CD4-positive, alpha-beta T cell treated with Interleukin-21 for 1 hour (primary cell): ENCODE results near the gene BPIFA1.
A peak's percentile ranks its signal among the peaks of the same experiment; 100 is the strongest.

ENCODE experiments used
- DNase-seq: peaks from one replicate; pipeline ENCODE4 v3.0.0-alpha.2; 2020

BPIFA1 gene

DNA sequence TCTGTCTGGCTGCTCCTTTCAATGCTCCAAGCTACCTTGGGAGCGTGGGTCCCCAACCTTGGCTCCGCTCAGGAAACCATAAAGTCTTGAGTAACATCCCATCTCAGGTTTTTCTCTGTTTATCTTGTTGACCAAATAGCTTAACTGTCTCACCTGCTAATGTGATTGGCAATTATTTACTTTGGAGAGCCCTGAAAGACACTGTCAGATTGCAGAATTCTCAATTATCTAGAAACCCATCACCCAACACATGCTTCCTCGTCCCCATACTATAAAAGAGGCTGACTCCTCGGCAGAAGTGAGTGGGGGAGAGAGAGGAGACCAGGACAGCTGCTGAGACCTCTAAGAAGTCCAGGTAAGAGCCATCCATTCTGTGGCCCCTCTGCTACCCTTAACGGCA lies at the start of gene BPIFA1:
TSS of gene BPIFA1 (plus strand) at position 301 of the 400 bp plus-strand sequence. CDS start 1,716 bp downstream, outside the sequence.
- DNase-seq, result no peak

DNA sequence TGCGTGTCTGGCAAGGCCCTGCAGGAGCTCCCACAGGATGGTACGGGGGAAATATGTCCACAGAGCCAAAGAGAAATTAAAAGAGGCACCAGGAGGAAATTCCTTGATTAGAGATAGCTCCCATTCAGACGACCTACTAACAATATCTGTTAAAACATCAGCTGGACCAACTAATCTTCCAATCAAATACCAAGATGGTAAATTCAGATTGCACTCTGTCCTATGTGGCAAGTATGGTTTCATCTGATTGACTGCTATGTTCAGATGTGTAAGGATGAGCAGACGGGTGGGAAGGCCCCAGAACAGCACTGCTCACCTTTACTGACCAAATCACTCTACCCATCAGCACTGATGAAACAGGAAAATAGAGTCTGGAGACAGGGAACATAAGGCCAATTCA lies 48.3 kb upstream of the BPIFA1 start:
- DNase-seq, result no peak

- no peak for DNase-seq
Measured at GRCh38 chr20:33188421-33188820, 47.4 kb upstream of the BPIFA1 start.

- no peak for DNase-seq
Measured at GRCh38 chr20:33191484-33191883, 44.3 kb upstream of the BPIFA1 start.

DNA sequence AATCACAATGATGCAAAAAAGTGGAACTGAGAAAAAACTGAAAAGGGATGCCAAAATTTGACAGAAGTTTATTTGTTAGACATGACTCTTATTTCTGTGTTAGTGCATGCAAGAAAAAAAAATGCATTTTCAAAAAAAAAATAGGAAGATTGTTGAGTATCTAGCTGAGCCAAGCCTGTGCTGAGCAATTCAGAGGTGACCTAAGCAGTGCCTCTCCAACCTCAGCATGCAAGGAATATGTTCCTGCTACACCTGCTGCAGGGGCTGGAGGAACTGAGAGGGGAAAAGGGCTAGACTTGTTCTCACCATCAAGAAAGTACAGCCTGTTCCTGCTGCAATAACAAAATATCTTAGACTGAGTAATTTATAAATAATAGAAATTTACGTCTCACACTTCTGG lies 43.8 kb upstream of the BPIFA1 start:
- DNase-seq, result no peak

DNA sequence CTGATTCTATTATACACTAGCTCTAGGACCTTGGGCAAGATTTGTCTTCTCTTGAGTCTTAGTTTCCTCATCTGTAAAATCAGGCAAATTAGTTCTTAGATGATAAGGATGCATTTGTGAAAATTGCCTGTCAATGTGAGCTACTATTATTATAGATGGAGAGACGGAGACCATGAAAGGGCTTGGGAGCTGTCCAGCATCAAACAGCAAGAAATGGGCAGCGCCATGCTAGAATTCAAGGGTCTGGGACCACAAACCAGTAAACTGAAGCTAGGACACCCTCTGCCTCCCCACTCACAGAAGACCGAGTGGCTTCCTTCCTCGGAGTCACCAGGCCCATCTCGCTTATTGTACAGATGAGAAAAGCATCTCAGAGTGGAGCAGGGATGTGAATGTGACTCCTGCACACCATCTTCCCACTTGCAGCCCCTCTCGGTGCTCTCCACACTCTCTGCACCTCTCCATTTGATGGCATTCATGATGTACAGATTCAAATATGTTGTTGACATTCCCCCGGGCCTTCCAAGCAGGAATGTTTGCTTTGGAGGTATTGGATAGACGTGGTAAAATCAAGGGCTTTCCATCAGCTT lies 42.8 kb upstream of the BPIFA1 start:
- no peak for DNase-seq

- DNase-seq, result no peak
Measured at GRCh38 chr20:33199026-33199425, 36.8 kb upstream of the BPIFA1 start.

DNA sequence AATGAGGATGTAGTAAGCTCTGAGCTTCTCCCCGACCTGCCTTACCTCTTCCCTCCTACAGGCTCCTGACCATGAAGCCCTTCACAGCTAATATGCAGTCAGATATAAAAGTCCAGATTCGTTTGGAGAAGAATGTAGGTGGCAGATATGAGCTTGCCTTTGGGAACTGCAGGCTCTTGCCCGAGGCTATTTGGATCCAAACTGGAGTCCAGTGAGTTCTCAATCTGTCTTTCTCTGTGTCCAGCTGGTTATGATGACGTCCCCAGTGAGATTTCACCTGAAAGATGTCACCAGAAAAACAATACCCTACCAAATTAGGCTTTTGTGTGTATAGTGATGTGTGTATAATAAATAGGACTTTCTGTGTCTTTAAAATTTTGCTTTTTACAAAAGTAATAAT lies 33.3 kb upstream of the BPIFA1 start:
- no peak for DNase-seq

- no peak for DNase-seq
Measured at GRCh38 chr20:33203444-33203843, 32.4 kb upstream of the BPIFA1 start.

DNA sequence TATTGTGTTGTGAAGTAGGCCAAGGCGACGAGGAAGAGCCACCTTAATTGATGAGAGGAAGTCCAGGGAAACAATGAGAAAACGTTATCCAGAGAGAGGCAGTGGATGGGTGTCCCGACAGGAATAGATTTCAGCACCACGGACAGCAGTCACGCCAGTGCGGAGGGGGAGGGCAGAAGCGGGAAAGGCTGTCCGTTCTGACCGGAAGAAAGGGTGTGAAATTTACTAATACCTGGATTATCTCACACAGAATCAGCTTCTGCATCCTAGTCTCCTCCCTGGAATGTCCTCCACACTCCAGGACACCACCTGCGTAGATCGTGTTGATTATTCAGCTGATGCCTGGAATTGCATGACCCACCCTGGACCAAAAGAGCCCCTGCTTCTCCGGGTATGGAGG lies 26.0 kb upstream of the BPIFA1 start:
- peak; percentile 6 for DNase-seq

- DNase-seq, result no peak
Measured at GRCh38 chr20:33210371-33210770, 25.4 kb upstream of the BPIFA1 start.

DNA sequence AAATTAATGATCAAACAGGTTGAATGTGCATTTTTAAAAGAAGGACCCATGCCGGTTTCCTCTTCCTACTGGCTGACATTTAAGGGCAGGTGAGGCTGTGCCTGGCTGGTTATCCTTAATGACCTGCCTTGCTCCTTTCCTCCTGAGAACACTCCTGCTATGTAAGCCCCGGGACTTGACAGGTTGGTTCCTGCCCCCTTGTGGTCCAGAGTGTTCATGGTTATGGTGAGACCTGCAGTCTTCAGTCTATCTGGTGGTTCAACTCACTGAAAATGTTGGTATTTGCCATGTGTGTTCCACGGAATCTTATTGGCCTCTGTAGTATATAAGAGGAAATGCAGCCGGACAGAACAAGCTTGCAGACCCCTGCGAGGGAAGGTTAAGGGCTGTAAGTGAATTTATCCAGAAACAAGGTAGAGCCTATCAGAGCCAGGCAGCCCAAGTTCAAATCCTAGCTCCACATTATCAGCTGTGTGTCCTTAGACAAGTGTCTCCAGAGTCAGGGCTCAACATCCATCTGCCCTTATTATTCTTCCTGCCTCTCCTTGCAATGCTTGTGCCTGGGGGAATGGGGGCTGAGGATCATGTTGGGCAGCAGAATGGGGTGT lies 23.9 kb upstream of the BPIFA1 start:
- peak; percentile 5 for DNase-seq

DNA sequence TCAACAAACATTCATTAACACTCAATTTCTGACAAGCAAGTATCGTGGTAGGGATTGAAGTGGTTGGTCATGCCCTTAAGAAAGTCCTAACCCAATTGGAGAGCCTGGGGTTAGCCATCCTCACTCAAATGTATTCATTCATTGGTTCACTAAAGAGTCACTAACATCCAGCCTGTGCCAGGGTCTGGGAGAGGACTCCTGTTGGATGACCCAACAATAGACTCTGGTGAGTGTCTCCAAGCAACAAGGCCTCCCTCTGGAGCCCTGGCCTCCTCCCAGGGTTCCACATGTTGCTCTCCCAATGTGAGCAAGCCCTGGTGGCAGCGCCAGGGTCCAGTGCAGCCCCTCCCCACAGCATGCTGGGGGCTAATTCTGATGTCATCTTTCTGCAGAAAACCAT lies 18.7 kb upstream of the BPIFA1 start, which contains the start of gene BPIFA3:
TSS of gene BPIFA3 (plus strand) at position 301 of the 400 bp plus-strand sequence. CDS start 185 bp downstream, outside the sequence.
- DNase-seq, result no peak

GRCh38 chr20:33224399-33224798 lies 11.4 kb upstream of the BPIFA1 start:
- no peak for DNase-seq

GRCh38 chr20:33229843-33230242 lies 6.0 kb upstream of the BPIFA1 start:
- DNase-seq, result no peak

GRCh38 chr20:33231237-33231636 lies 4.6 kb upstream of the BPIFA1 start:
- no peak for DNase-seq

DNA sequence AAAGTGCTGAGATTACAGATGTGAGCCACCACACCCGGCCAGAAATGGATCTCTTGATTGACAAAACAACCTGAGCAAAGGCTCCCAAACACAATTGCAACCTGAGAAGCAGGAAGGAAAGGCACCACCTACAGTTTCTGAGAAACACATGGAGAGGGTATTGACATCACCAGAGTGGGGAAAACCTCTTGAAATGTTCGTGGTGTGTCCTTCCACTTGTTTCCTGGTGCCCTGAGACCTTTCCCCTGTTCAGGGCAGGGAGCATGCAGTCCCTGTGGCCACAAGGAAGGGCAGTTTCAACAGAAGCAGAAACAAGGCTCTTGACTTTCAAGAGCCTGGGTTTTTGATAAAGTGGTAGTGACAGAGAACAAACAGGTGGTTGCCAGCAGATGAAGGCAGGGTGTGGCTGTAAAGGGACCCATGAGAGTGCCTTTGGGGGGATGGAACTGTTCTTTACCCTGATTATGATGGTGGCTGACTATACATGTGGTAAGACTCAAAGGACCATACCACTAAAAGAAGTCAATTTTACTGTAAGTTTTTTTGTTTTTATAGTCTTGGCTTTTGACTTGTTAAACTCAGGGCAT lies 3.2 kb upstream of the BPIFA1 start:
- no peak for DNase-seq

DNA sequence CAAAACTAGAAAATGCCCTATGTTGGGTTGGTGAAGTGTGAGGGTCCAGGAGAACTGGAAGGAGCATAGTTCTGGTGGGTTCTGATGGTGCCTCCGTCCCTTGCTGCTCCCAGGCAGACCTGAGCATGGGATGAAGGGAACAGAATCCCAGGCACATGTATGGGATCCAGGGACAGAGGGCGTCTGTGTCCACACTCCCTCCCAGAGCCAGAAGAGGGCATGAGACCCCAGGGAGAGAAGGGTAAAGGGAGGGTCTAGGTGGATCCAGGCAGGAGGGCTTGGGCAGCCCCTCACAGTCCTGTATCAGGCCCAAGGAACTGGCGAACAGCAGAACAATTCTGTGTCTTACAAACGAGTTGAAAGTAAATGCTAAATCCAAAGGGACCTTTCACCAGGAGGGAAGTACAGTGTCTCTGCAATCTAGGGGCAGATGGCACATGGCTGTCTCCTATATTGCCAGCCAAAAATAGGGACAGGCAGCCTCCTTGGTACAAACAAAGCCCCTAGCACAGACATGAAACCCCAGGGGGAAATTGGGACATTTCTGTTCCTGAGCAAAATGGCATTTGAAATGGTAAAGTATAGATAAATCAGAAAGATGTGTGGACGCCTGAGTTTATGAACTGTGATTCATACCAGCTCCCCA lies 2.5 kb upstream of the BPIFA1 start:
- DNase-seq, result no peak

GRCh38 chr20:33234050-33234449 lies 1.7 kb upstream of the BPIFA1 start:
- no peak for DNase-seq

DNA sequence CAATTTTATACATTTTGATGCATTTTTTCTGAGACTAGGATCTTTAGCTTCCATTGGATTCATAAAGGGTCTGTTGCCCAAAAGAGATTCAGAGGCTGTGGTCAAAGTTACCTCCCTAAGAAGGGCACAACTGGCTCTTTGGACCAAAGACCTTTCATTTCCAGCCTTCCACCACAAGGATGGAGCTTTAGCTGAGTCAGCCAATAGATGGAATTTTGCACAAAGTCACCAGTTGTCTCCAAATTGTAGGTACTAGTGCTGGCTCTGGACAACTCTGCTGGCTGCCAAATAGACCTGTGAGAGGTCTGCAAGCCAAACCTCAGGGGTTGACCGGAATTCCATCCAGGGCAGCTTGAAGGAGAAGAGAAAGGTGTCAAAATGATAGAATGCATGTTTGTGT lies 555 bp downstream of the BPIFA1 start:
- no peak for DNase-seq

- DNase-seq, result no peak
Measured at GRCh38 chr20:33237989-33238388, 2.2 kb downstream of the BPIFA1 start.

- no peak for DNase-seq
Measured at GRCh38 chr20:33239418-33239817, 3.6 kb downstream of the BPIFA1 start.

GRCh38 chr20:33239979-33240736 lies 4.4 kb downstream of the BPIFA1 start:
- no peak for DNase-seq
